Cortex of kidney (tissue), 1 donor: ENCODE results near the gene FBXW8.
"Not testable (repeated sequence)": the region's sequence is repeated elsewhere in the genome, so short reads cannot be mapped to it uniquely, and the experiment has no call there.

Experiments used
- DNase-seq: peaks from one replicate; lab custom pipeline; 2025; lab: John Stamatoyannopoulos, UW

FBXW8 gene

GRCh38 chr12:117053597-117054201 lies 142.9 kb downstream of the FBXW8 start:
- no peak for DNase-seq

DNA sequence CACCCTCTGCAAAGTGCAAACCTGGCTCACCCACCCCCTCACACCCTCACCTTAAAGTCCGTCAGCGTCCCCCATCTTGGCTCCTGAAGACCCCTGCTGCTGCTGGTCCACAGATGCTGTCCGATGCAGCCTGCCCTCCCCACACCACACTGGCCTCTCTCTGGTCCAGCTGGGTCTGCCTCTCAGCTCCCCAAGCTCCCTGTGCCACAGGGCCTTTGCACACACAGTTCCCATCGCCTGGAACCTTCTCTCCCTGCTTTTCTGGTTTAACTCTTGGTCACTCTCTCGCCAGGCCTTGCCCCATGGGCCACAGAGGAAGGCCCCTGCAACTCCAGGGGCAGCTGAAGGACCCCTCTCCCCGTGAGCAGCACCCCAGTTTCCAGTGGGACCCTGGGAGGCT lies 143.5 kb downstream of the FBXW8 start:
- DNase-seq: no peak

- not testable (repeated sequence) for DNase-seq
Observed at GRCh38 chr12:117057626-117058025, 146.9 kb downstream of the FBXW8 start.

DNA sequence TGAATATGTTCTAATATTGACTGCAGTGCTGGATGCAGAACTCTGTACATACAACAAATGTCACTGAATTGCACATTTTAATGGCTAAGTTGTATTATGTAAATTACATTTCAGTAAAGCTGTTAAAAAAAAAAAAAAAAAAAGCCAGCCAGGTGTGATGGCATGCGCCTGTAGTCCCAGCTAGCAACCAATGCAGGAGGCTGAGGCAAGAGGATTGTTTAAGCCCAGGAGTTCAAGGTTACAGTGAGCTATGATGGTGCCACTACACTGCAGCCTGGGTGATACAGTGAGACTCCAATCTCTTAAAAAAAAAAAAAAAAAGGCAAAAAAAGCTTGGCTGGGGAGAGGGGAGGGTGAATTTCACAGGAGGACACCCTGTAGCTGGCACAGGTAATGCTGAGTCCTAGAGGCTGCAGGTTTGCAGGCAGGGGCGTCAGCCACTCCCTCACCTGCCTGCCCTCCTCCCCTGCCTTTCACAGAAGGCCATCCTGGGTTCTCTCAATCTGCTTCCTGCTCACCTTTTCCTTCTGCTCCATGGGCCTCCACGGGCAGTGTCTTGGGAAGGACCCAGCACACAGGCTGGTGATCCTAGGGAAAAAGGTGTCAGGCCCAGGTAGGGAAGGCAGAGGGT lies 147.8 kb downstream of the FBXW8 start:
- DNase-seq: no peak

- no peak for DNase-seq
Observed at GRCh38 chr12:117059156-117059555, 148.4 kb downstream of the FBXW8 start.

GRCh38 chr12:117060246-117060928 lies 149.6 kb downstream of the FBXW8 start:
- DNase-seq: no peak

GRCh38 chr12:117060929-117061305 lies 150.2 kb downstream of the FBXW8 start:
- no peak for DNase-seq

- no peak for DNase-seq
Observed at GRCh38 chr12:117061555-117062079, 150.9 kb downstream of the FBXW8 start.

DNA sequence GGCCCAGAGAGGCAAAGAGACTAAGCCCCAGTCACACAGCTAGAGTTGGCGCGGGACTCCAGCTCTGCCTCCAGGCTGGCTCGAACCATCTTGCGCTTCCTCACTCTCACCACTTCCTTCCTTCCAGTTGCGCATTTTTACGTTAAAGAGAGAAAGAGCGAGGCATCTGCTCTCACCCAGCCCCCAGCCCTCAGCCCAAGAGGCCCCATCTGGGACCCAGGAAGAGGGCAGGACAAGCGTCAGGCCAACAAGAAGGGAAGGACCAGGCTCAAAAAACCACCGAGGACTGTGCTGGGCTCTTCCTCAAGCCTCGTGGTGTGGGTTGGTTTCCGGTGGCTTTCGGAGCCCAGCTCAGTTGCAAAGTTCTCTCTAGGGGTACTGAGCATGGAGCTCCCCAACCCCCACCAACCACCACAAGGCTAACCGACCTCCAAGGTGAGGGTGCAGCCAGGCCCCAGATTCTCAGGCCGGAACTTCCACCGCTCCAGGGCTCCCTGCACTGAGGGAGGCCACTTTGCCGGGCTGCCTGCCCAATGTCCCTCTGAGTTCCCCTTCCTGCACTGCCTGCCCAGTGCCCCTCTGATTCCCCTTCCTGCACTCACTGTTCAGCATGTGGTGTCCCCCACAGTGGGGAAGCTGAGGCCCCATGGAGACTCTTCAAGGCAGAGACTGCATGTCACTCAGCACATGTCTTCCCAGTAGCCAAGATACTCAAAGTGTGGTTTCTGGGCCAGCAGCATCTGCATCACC lies 152.6 kb downstream of the FBXW8 start:
- DNase-seq: no peak

DNA sequence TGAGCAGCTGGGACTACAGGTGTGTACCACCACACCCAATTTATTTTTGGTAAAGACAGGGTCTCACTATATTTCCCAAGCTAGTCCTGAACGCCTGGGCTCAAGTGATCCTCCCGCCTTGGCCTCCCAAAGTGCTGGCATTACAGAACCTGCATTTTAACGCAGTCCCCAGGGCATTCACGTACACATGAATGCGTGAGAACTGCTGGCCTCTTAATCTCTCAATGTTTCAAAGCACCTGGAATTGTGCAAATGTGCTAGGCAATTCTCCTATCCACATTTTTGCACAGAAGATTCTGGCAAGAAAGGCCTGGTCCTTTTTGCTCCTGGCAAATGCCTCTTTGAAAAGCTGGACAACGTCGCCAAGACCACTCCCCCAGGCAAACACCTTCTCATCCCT lies 153.3 kb downstream of the FBXW8 start:
- DNase-seq: no peak

GRCh38 chr12:117064596-117064995 lies 153.8 kb downstream of the FBXW8 start:
- DNase-seq: no peak

DNA sequence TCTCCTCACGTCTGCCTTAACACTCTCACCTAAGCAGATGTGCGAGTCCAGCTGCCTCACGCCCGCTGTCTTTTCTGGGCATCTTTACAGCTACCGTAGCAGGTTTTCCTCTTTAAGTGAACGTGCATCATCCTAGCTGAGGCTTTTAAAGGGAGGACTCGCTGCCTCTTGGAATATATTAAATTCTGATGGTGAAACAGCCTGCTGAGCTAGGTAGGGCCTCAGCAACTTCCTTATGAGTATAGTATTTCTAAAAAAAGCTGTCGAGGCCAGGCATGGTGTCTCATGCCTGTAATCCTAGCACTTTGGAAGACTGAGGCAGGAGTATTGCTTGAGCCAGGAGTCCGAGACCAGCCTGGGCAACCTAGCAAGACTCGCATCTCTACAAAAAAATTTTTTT lies 156.3 kb downstream of the FBXW8 start:
- no peak for DNase-seq

DNA sequence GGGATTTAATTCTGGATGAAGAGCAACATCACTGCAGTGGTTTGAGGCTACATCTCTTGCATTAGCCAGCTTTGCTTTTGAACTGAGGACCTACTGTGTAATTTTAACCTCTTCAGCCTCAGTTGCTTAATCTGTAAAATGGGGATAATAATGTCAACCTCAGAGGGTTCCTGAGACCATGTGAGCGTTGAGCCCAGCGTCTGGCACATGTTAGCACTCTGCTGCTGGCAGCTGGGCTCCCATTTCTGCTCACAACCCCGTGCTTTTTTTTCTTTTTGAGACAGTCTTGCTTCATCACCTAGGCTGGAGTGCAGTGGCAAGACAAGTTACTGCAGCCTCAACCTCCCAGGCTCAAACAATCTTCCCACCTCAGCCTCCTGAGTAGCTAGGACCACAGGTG lies 156.9 kb downstream of the FBXW8 start:
- no peak for DNase-seq

DNA sequence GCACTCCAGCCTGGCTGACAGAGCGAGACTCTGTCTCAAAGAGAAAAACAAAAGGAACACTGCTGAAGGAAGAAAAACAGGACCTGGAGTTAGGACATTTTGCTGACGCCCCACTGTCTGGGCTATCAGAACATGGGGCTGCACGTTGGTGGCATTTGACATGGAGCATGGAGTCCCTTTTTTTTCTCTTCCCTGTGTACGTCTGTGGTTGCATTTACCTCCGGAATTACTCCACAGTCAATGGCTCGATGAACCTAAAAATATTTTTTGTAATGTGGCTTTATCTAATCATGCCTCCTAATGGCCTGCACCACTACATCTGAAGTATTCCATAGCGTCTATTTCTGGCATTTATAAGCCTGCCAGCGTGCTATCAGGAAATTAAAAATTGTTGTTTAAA lies 157.7 kb downstream of the FBXW8 start:
- no peak for DNase-seq

GRCh38 chr12:117069101-117069797 lies 158.5 kb downstream of the FBXW8 start:
- no peak for DNase-seq

DNA sequence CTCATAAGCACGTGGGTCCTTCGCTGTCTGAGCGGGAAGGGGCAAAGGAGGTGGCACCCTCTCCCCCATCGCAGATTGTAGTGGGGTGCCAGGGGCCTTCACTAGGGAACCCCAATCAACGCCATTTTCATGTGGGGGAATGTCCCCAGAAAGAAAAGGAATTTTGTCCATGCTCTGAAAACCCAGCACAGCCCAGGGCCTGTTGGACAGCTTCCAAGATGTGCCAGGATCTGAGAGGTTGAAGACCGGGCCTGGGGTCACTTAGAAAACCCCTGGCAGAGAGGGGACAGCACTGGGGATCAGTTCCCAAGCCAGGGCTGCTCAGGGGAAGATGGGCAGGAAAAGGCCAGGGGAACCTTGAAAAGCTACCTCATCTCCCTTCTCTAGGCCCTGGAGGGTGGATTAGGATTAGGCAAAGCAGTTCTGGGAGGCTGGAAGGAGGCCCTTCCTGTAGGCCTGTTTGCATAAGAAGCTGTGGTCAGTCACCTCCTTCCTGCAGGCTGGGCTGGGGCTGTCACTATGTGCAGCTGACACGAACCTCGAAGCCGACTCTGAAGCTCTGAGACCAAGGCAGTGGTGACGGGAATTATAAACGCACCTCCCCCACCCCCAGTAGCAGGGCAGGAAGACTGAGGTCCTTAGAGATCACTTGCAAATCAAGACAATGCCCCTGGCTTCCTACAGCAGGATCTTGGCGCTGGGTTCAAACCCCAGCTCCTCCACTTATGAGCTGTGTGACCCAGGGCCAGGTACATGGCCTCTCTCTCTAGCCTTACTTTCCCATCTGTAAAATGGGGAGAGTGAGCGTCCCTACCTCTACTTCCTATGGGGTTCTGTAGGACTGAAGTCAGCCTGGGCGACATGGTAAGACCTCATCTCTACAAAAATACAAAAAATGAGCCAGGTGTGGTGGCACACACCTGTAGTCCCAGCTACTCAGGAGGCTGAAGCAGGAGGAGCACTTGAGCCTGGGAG lies 159.5 kb downstream of the FBXW8 start:
- DNase-seq: no peak

DNA sequence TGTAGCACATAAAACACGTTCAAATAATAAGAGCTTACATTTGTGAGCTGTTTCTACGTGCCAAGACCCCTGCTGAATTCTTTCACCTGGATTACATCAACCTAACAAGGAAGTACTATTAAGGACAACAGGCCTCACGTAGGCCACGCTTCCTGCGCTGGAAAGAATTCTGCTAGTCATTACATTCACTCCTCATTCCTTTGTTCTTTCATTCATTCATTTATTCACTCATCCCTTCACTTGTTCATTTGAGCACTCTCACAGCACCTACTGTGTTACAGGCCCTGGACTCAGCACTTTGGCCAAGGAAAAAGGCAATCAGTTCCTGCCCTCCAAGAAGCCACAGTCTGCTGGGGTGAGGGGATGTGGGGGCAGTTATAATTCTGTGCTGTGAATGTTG lies 160.3 kb downstream of the FBXW8 start:
- DNase-seq: no peak

GRCh38 chr12:117072106-117072505 lies 161.4 kb downstream of the FBXW8 start:
- DNase-seq: no peak

- DNase-seq: no peak
Observed at GRCh38 chr12:117072736-117073490, 162.2 kb downstream of the FBXW8 start.

- DNase-seq: no peak
Observed at GRCh38 chr12:117073611-117074010, 162.9 kb downstream of the FBXW8 start.
